T47D (cell line): ENCODE data around the gene THSD7B.

Experiments
- DNase-seq, 2 experiments: peaks; one replicate each; pipeline versions ENCODE4 v3.0.0 to v3.0.0-alpha.2; 2011 to 2012; ENCODE audit warnings: low read depth in 1 of 2, low spot score in 1 of 2
- JUND ChIP-seq: IDR thresholded peaks from 2 replicates; pipeline ENCODE4 v1.6.1; 2012; ENCODE audit warnings: low read depth
- in situ Hi-C: cut with HindIII; loops from 2 replicates; pipeline ENCODE4 v1.10.0; 2016; ENCODE audit warnings: low sequenced_read_pairs, low pct_unique_long_range_greater_than_20kb

THSD7B gene

DNA sequence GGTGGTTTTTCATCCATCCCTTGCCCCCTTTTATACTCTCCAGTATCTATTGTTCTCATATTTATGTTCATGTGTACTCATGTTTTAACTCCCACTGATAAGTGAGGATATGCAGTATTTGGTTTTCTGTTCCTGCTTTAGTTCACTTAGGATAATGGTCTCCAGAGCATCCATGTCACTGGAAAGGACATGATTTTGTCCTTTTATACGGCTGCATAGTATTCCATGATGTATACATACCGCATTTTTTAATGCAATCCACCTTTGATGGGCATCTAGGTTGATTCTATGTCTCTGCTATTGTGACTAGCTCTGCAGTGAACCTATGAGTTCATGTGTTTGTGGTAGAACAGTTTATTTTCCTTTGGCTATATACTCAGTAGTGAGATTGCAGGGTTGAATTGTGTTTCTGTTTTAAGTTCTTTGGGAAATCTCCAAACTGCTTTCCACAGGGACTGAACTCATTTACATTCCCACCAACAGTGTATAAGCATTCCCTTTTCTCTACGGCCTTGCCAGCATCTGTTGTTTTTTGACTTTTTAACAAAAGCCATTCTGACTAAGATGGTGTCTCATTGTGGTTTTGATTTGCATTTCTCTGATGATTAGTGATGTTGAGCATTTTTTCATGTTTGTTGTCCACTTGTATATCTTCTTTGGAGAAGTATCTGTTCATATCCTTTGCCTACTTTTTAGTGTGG, 420.2 kb downstream of the THSD7B start:
- no peak for TF ChIP-seq JUND
- no peak for DNase-seq
- in situ Hi-C loops, result no loop called here

DNA sequence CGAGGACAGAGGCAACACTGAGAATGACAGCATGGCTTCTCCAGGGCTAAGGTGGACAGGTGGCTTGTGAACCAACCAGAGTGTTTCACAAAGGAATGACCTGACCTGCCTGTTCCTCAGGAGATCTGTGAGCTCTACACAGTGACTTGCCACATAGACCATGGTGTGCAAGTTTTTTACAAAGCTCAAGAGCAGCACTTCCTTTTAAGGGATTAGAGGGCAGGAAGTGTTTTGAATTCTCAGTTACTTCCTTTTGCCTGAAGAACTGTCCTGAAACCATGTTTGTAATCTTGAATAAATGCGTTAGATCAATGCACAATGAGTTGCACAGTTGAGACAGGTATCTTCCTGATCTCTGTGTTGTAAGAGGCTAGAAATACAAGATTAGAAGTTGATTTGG, 421.9 kb downstream of the THSD7B start:
- DNase-seq, result no peak
- in situ Hi-C loops, result no loop called here
- no peak for TF ChIP-seq JUND

DNA sequence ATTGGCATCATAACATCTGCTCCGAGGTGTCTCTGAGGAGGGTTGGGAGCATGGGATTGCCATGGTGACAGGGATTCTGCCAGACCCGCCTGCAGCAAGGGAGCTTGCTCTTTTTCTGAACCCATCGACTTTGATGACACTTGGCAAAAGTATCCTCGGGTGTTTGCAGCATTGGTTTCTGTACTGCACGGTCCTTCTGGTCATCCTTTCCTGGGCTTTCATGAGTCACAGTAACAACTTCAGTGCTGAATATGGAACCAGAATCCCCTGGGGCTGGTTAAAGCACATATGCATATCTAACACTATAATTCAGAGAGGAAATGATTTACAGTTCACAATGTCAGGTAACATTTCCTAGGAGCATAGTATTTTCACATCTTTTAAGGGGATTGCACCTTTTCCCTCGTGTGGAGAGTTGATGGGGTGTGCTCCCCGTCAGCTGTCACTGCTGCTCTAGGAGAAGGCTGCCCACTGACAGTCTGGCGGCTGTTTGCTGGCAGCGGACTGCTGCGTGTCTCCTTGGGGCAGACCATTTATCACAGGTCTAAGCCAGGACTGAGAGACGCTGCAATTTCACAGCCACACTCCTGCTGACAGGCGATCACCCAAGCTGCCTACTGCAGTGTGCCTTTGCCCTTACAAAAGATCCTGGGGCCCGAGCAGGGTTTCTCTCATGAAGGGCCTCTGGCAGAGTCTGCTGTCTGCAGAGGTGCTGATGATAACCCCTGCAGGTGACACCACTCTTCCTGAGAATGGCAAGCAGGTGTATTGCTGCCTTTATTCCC, 425.3 kb downstream of the THSD7B start:
- in situ Hi-C loops, result no loop called here
- DNase-seq, result no peak
- no peak for TF ChIP-seq JUND

DNA sequence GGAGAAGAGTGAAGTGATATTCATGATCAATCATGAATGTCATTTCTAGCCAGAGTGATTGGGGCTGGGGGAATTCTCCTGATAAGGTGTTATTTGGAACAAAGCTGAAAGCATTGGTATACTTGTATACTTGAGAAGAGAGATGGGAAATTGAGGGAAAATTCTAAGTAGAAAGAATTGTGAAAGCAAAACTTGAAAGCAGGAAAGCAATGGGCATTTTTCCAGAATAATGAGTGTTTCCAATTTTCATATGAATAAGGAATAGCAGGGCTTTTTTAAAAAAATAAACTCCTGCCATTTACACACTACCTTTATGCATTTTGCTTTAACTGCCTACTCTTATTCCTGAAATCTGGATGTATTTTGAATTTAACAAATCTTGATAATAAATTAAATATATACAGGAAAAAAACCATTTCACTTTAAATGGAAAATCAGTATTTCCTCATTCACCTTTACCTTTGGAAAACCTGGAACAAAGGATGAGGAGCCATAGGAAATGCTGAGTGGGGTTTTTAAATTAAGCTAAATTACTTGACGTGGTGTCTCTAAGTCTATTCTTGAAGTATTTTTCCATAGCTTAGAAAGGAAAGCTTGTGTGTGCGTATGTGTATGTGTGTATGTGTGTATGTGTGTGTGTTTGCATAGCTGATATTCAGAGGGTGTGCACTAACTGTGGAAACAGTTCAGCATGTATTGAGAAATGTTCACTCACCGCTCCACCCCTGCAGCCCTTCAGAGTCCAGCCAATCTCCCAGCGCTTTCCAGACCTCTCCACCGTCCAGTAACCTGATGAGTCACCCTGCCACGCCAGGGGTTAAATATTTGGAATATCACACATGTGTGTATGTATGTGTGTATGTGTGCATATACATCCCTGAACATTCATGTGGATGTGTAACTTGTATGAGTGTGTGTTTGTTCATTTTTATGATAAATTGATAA, 427.3 kb downstream of the THSD7B start:
- in situ Hi-C loops, result no loop called here
- no peak for DNase-seq
- TF ChIP-seq JUND, result no peak

DNA sequence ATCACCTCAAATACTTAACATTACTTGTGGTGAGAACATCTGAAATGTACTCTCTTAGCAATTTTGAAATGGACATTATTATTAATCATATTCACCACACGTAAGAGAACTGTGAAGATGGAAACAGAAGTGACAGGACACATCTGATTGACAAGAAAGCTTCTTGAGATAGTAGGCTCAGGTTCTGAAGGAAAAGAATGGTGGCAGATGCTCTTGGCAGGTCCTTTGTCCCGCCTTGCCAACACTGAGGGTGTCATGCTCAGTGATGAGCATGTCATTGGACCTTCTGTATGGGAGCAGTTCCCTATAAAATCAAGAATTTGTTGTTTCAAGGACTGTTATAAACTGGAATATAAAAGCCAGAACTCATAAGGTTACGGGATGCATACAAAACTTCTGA, 428.1 kb downstream of the THSD7B start:
- no peak for DNase-seq
- no peak for TF ChIP-seq JUND
- in situ Hi-C loops, result no loop called here

DNA sequence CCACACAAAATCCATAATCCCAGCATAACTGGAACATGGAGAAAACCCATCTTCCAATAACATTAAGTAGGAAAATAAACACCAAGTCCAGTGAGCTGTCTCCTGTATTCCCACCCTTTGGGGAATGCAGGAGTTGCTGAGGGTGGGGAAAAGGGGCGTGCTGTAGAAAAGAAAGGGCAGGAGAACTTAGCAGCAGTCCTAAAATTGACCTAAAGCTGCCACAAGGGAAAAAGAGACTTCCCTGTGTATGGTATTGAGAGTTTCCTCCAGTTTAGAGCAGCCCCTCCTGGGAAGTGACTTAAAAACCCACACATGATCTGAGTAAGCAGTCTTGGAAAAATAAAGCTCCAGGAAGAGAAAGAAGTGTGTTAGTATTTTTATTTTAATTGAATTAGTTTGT, 428.8 kb downstream of the THSD7B start:
- no peak for DNase-seq
- TF ChIP-seq JUND, result no peak
- in situ Hi-C loops, result no loop called here

DNA sequence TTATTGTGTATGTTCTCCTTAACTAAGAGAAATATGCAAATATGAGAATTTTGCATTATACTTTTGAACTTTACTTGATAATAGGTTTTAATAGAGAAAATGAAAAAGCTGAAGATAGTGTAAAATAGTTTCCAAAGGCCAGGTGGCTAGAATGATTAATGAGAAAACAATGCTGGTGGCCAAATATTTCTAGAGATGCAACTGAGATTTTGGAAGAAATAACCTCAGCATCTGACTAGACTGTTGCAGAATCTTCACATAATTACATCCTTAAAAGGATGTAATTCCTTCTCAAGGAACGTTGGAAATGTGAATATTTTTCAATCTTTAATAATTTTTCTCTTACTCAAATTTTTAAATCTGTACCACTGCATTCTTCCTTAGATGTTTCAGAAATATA, 434.4 kb downstream of the THSD7B start:
- DNase-seq, result no peak
- TF ChIP-seq JUND, result no peak
- in situ Hi-C loops, result no loop called here

DNA sequence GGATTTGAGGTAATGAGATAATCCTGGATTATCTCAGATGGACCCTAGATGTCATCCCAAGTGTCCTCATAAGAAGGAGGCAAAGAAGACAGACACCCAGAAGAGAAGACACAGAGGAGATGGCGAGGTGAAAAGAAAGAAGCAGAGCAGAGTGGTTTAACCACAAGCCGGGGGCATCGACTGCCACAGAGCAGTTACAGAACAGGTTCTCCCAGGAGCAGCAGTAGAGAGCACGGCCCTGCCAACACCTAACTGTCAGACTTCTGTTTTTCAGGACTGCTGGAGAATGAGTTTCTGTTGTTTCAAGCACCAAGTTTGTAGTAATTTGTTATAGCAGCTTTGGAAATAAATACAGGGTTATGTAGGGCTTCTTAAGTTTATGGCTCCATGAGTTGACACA, 437.0 kb downstream of the THSD7B start:
- TF ChIP-seq JUND, result no peak
- in situ Hi-C loops, result no loop called here
- peak; percentile 3 to 70 for DNase-seq

DNA sequence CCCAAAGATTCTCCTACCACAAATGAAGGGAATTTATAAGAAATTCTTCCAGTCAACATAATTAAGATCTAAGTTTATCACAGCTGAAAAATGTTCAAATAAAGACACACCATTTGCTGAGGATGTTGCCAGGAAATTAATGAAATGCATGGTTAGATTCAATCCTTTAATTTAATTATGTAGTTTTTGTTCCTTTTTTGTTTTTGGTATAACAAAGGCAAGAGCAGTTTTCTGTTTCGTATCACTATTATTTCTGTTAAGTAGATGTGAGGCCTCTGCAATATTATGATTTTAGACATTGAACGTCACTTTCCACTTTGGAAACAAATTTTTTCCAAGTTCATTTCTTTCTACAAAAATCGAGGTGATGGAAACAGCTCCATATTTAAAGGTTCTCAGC, 440.0 kb downstream of the THSD7B start:
- in situ Hi-C loops, result no loop called here
- no peak for DNase-seq
- TF ChIP-seq JUND, result no peak

DNA sequence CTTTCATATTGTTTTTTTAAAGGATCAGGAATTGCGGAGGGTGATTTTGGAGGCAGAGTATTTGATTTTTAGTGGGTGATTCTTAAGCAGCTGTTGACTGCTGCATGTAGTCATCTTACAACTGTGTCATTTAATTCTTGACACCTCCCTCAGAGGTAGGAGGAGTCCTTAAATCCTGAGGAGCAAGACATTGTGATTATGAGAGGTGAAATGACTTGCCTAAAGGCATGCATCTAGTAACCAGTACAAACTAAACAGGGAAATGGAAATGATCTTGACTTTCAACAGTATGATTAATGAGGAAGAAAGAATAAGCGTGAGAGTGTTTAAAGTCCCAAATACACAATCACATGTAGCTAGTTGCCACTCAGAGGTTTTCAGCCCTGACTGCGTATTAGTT, 440.7 kb downstream of the THSD7B start:
- DNase-seq, result no peak
- in situ Hi-C loops, result no loop called here
- no peak for TF ChIP-seq JUND

DNA sequence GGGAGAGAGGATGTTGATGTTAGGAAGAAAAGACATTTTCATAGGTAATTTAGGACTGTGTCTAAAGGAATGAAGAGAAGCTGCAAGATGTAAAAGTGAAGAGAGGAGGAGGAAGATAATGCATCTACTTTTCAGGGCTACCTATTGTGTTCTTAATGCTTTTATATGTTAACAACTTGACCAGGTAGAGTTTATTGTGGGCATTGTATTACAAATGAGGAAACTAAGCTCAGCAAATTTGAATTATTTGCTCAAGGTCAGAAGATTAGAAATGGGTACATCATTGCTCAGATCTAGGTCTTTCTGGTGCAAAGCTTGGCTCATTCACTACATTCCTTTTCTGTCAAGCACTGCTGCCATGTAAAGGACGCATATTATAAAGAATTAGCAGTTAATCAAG, 441.7 kb downstream of the THSD7B start:
- DNase-seq, result no peak
- no peak for TF ChIP-seq JUND
- in situ Hi-C loops, result no loop called here

DNA sequence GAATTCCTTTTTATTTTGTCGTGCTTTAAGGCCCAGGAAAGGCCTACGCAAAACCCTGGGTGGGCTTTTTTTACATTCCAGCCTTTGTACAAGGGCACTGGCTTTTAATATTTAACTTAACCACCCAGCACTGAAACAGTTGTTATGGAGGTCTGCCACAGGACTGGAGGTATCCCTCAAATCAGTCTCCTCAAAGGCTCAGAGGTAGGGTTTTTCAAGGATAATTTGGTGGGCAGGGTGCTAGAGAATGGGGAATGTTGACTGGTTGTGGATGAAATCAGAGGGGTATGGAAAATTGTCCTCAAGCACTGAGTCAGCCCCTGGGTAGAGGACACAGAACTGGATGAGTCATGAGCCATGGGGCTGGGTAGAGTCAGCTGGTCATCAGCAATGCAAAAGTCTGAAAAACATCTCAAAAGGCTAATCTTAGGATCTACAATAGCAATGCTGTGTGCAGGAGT, 443.1 kb downstream of the THSD7B start:
- no peak for TF ChIP-seq JUND
- no peak for DNase-seq
- in situ Hi-C loops, result no loop called here
